ENCODE results near the gene SOD3. TPM values are rescaled to one million over a fixed set of nuclear protein-coding genes. Genes with fewer than 3 reads are reported as not detected.

SOD3 gene
- total RNA-seq, 1 experiment from 2014 or later, result 4.1 TPM

GRCh38 chr4:24807611-24808010, 12.2 kb downstream of the SOD3 start (continued):
- TF ChIP-seq, protein P1, sequence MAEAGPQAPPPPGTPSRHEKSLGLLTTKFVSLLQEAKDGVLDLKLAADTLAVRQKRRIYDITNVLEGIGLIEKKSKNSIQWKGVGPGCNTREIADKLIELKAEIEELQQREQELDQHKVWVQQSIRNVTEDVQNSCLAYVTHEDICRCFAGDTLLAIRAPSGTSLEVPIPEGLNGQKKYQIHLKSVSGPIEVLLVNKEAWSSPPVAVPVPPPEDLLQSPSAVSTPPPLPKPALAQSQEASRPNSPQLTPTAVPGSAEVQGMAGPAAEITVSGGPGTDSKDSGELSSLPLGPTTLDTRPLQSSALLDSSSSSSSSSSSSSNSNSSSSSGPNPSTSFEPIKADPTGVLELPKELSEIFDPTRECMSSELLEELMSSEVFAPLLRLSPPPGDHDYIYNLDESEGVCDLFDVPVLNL (CRISPR knock-in tag; IDR thresholded peaks at IDR 0.05; ENCODE audit: borderline replicate concordance, low read depth), result no peak
- no peak for TF ChIP-seq FOXK1 (CRISPR knock-in tag; IDR thresholded peaks at IDR 0.05)
- TF ChIP-seq ZBTB21 (CRISPR knock-in tag; IDR thresholded peaks at IDR 0.05; ENCODE audit: borderline replicate concordance), result no peak
- TF ChIP-seq ZNF512 (CRISPR knock-in tag; IDR thresholded peaks at IDR 0.05; ENCODE audit: borderline replicate concordance), result no peak

GRCh38 chr4:24808261-24808660, 12.9 kb downstream of the SOD3 start:
- ATAC-seq (no peak), DNase-seq (ENCODE audit: low spot score) (no peak)
- peaks cover 9% of the 10 kb centered on the region for H3K9me3 Mint-ChIP-seq
- peaks cover 32% of the 10 kb centered on the region for H3K4me1 Mint-ChIP-seq
- H3K4me3 Mint-ChIP-seq, result no peak overlapping the region
- no peak overlapping the region for H3K27ac Mint-ChIP-seq
- ChIA-PET POLR2A (interaction anchor here (1.0 kb wide), 1 partner anchor 297 kb away, joined by 3 read pairs; no protein-coding TSS in a partner anchor), CTCF (interaction anchor here (0.6 to 3.4 kb wide), 6 partner anchors 15 to 330 kb away, joined by 3 to 18 read pairs (median 5); no protein-coding TSS in a partner anchor)
- peaks cover 7% of the 10 kb centered on the region for H3K36me3 Mint-ChIP-seq
- TF ChIP-seq ZNF423 (CRISPR knock-in tag; IDR thresholded peaks at IDR 0.05), result no peak
- no peak for TF ChIP-seq GABPB1 (CRISPR knock-in tag; IDR thresholded peaks at IDR 0.05)
- TF ChIP-seq, protein P2, sequence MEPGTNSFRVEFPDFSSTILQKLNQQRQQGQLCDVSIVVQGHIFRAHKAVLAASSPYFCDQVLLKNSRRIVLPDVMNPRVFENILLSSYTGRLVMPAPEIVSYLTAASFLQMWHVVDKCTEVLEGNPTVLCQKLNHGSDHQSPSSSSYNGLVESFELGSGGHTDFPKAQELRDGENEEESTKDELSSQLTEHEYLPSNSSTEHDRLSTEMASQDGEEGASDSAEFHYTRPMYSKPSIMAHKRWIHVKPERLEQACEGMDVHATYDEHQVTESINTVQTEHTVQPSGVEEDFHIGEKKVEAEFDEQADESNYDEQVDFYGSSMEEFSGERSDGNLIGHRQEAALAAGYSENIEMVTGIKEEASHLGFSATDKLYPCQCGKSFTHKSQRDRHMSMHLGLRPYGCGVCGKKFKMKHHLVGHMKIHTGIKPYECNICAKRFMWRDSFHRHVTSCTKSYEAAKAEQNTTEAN (CRISPR knock-in tag; IDR thresholded peaks at IDR 0.05), result no peak
- TF ChIP-seq, protein P3, sequence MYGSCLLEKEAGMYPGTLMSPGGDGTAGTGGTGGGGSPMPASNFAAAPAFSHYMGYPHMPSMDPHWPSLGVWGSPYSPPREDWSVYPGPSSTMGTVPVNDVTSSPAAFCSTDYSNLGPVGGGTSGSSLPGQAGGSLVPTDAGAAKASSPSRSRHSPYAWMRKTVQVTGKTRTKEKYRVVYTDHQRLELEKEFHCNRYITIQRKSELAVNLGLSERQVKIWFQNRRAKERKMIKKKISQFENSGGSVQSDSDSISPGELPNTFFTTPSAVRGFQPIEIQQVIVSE (CRISPR knock-in tag; IDR thresholded peaks at IDR 0.05; ENCODE audit: borderline replicate concordance), result no peak
- peaks cover 7% of the 10 kb centered on the region for H3K27me3 Mint-ChIP-seq (ENCODE audit: low read depth)

DNA sequence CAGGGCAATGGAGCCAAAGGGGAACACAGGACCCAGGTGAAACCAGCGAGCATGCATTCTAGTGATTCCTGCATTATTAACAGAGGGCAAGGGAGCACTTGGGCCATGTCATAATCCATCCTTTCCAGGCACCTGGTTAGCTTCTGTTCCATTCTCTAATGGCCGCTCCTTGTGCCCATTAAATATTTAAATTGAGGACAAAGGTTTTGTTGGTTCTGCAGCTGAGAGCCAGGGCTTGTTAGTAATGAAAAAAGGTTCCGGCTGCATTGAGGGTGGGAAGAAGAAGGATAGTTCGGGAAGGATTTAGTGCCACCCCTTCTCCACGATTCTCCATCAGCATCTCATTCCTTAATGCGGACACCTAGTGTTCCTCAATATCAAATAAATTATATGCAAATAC, 13.6 kb downstream of the SOD3 start:
- Mint-ChIP-seq H3K9me3 (peaks cover 9% of the 10 kb centered on the region), H3K4me3 (no peak overlapping the region), H3K27ac (no peak overlapping the region), H3K27me3 (ENCODE audit: low read depth) (peaks cover 7% of the 10 kb centered on the region), H3K36me3 (peaks cover 7% of the 10 kb centered on the region), H3K4me1 (peaks cover 32% of the 10 kb centered on the region)
- CTCF ChIA-PET, result interaction anchor here (1.1 to 3.4 kb wide), 6 partner anchors 15 to 331 kb away, joined by 3 to 18 read pairs (median 7); no protein-coding TSS in a partner anchor
- no peak for TF ChIP-seq KAT7 (CRISPR knock-in tag; IDR thresholded peaks at IDR 0.05; ENCODE audit: borderline replicate concordance)
- TF ChIP-seq ATF1 (CRISPR knock-in tag; IDR thresholded peaks at IDR 0.05), result no peak
- TF ChIP-seq, protein P1 (CRISPR knock-in tag; IDR thresholded peaks at IDR 0.05; ENCODE audit: borderline replicate concordance, low read depth), result no peak
- no peak for TF ChIP-seq GABPB1 (CRISPR knock-in tag; IDR thresholded peaks at IDR 0.05)
- TF ChIP-seq, protein P4, sequence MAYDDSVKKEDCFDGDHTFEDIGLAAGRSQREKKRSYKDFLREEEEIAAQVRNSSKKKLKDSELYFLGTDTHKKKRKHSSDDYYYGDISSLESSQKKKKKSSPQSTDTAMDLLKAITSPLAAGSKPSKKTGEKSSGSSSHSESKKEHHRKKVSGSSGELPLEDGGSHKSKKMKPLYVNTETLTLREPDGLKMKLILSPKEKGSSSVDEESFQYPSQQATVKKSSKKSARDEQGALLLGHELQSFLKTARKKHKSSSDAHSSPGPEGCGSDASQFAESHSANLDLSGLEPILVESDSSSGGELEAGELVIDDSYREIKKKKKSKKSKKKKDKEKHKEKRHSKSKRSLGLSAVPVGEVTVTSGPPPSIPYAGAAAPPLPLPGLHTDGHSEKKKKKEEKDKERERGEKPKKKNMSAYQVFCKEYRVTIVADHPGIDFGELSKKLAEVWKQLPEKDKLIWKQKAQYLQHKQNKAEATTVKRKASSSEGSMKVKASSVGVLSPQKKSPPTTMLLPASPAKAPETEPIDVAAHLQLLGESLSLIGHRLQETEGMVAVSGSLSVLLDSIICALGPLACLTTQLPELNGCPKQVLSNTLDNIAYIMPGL (CRISPR knock-in tag; IDR thresholded peaks at IDR 0.05), result no peak
- TF ChIP-seq TEAD4 (CRISPR knock-in tag; IDR thresholded peaks at IDR 0.05), result no peak
- no peak for TF ChIP-seq CREM (CRISPR knock-in tag; IDR thresholded peaks at IDR 0.05)
- TF ChIP-seq, protein P5, sequence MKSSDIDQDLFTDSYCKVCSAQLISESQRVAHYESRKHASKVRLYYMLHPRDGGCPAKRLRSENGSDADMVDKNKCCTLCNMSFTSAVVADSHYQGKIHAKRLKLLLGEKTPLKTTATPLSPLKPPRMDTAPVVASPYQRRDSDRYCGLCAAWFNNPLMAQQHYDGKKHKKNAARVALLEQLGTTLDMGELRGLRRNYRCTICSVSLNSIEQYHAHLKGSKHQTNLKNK (CRISPR knock-in tag; IDR thresholded peaks at IDR 0.05), result no peak
- DNase-seq (ENCODE audit: low spot score), result no peak
- ATAC-seq, result no peak
- POLR2A ChIA-PET, result interaction anchor here (1.0 kb wide), 1 partner anchor 297 kb away, joined by 3 read pairs; no protein-coding TSS in a partner anchor
